Lower leg skin (tissue), 4 donors: ENCODE results near the gene PCGF1. TPM values are rescaled to one million over a fixed set of nuclear protein-coding genes. Genes with fewer than 3 reads are reported as not detected.

Source experiments
- DNase-seq, 2 donors: peaks; one replicate each; pipeline ENCODE4 v3.0.0-alpha.2; 2019; ENCODE audit warnings: low spot score in 2 of 2
- H3K4me3 ChIP-seq: fragments of 200-600 bp; sonication (generic); 2 replicates; pipeline ENCODE4 v1.5.1; 2017; ENCODE audit warnings: mild to moderate bottlenecking, low read depth; ENCODE audit not compliant: poor library complexity, severe bottlenecking
- POLR2A ChIP-seq, 2 donors: fragments of 450-650 bp; IDR thresholded peaks; one replicate each; pipeline ENCODE4 v1.6.1; 2016 to 2017; ENCODE audit warnings: antibody characterized with exemption in 2 of 2, mild to moderate bottlenecking in 1 of 2, moderate library complexity in 1 of 2
- WGBS, 2 donors: methylation state at CpG; one replicate each; pipeline ENCODE4 v1.1.5; 2018; 5-methylcytosine and 5-hydroxymethylcytosine counted together
- intact Hi-C: fragments of 100-400 bp; cut with DNase I; formaldehyde crosslinking; loops from one replicate; pipeline ENCODE4 v1.15.0; 2023; ENCODE audit warnings: low total_unique reads
- total RNA-seq, 4 donors: library from RNA; depleted of rRNA; stranded (reverse); fragments of >200 nt; gene quantifications; one replicate each; pipeline ENCODE4 v1.1.0, GENCODE V29; 2016
- TF ChIP-seq, protein P1 (sequence below), 3 donors: fragments of 450-650 bp; IDR thresholded peaks; one replicate each; pipeline ENCODE4 v1.5.1; 2016; ENCODE audit warnings: antibody characterized with exemption in 3 of 3, mild to moderate bottlenecking in 3 of 3, moderate library complexity in 2 of 3

The PCGF1 gene
- total RNA-seq, 4 donors from 2014 or later, result 13.3 to 38.4 (median 24.1) TPM

DNA sequence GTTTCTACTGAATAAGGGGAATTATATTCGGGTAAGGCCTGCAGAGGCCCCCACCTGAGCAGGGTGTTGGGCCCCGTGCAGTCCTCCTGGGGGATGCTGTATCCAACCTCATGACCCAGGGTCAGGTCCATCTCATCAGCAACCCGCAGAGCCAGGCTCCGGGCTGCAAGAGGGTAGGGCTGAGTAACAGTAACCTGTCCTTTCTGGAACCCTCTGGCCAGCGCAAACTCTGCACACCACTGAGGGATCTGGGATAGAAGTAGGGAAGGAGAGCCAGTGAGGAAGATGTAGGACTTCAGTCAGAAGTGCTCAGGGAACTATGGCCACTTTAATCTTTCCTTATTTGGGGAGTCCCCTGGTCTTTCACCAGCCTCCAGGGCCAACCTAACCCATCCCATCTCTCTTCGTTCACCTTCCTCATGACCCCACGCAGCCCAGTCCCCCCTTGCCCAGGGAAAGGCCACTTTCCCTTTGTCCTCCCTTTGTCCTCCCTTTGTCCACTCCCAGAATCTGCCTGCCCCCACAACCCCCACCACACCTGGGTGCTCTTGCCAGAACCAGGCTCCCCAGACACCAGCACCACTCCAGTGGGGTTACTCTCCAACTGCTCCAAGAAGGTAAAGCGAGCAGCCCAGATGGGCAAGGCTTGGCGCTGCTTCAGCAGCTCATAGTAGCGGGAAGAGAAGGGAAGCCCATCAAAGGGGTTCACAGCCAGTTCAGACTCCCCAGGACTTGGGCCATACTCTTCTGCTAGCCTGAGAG, 17.6 kb upstream of the PCGF1 start:
- WGBS, 2 donors, result 88 to 91% methylated on average over 10 of the region's 10 CpGs
- peak in 1 of 2 donors; percentile 77 for DNase-seq

DNA sequence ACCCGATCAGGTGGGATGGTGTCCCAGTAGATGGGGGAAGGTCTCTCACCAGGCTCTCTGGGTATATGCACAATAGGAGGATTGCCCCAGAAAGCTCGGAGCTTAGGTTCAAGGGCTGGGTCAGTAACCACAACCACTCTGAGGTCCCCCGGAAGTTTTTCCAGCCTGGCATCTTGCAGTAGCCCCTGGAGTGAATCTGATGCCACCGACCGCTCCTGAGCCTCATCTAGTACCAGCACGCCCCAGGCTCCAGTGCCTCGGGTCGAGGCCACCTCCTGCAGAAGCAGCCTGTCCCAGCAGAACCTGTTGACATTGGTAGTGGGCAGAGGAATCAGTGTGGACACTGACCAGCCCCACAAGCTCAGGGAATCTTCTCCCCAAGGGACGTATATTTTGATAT, 16.5 kb upstream of the PCGF1 start:
- 69 to 87% methylated on average over 9 of the region's 9 CpGs for WGBS, 2 donors
- TF ChIP-seq, protein P1, sequence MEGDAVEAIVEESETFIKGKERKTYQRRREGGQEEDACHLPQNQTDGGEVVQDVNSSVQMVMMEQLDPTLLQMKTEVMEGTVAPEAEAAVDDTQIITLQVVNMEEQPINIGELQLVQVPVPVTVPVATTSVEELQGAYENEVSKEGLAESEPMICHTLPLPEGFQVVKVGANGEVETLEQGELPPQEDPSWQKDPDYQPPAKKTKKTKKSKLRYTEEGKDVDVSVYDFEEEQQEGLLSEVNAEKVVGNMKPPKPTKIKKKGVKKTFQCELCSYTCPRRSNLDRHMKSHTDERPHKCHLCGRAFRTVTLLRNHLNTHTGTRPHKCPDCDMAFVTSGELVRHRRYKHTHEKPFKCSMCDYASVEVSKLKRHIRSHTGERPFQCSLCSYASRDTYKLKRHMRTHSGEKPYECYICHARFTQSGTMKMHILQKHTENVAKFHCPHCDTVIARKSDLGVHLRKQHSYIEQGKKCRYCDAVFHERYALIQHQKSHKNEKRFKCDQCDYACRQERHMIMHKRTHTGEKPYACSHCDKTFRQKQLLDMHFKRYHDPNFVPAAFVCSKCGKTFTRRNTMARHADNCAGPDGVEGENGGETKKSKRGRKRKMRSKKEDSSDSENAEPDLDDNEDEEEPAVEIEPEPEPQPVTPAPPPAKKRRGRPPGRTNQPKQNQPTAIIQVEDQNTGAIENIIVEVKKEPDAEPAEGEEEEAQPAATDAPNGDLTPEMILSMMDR (IDR thresholded peaks at IDR 0.05), result no peak
- no peak for TF ChIP-seq POLR2A (IDR thresholded peaks at IDR 0.05)
- intact Hi-C loops, result no loop called here
- peak in 1 of 2 donors; percentile 66 for DNase-seq
- H3K4me3 ChIP-seq, result no peak overlapping the region

More for the DNA sequence above, 17.6 kb upstream of the PCGF1 start:
- TF ChIP-seq POLR2A (IDR thresholded peaks at IDR 0.05), result no peak
- TF ChIP-seq, protein P1 (IDR thresholded peaks at IDR 0.05), result no peak
- H3K4me3 ChIP-seq, result no peak overlapping the region
- intact Hi-C loops, result no loop called here

DNA sequence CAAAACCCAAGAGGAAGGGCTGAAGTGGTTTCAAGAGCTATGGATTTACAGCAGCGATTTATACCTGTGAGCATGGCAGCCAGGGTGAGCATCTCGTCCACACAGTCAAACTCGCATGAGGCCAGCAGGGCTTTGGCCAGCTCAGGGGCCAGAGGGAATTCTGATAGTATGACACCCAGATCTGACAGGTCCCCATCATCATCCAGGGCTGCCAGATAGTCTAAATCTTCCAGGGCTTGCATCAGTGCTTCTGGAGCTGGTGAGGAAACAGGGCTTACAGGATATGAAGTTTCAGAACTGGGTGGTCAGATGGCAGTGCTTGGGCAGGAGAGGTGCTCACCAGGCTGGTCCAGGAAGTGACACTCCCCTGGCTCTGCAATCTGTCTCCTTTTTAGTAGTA, 15.0 kb upstream of the PCGF1 start:
- WGBS, 2 donors, result 72 to 83% methylated on average over 3 of the region's 3 CpGs
- no peak for TF ChIP-seq POLR2A (IDR thresholded peaks at IDR 0.05)
- DNase-seq, result no peak
- intact Hi-C loops, result no loop called here
- no peak overlapping the region for H3K4me3 ChIP-seq

DNA sequence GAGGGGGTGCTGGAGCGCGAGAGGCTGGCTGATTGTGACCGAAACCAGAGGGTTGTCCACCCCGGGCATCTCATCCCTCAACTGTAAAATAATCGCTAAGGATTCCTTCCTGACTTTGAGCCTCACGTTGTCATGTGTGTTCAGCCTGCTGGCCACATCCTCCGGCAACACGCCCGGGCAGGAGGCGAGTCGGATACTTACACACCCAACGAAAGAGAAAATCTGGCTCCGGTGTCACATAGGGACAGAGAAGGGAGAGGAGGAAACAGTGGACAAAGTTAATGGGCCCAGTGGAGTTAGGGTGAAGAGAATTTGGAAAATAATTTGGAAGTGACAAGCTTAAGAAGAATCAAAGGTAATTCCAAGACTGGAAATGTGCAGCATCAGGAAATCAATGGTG, 9.2 kb upstream of the PCGF1 start:
- DNase-seq, result no peak
- no peak overlapping the region for H3K4me3 ChIP-seq
- TF ChIP-seq, protein P1 (IDR thresholded peaks at IDR 0.05), result no peak
- TF ChIP-seq POLR2A (IDR thresholded peaks at IDR 0.05), result no peak
- WGBS, 2 donors, result 50 to 52% methylated on average over 13 of the region's 13 CpGs
- intact Hi-C loops, result no loop called here

DNA sequence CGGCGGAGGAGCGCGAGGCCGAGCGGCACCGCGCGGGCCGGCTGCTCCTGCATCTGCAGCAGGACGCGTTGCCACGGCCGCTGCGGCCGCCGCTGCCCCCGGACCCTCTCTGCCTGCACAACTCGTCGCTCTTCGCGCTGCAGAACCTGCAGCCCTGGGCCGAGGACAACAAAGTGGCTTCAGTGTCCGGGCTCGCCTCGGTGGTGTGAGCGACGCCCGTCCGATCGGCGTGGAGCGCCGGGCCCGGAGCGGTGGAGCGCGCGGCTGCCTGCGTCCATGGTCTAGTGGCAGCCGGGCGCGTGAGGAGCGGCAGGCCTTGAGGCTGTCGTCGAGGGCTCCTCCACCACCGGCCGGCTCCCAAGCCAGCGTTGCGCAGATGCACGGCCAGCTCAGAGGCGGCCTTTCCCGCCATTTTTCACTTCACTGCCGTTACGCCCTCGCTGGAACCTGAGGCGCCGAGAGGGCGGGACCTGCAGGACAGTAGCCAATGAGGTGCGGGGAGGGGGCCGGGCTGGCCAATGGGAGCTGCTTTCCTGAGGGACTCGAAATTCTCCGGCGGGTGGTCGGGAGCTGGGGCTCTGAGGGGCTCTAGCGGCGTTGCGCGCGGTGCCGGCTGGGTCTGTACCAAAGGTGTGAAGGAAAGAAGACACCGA, 8.6 kb upstream of the PCGF1 start:
- no peak for DNase-seq
- 4 to 10% methylated on average over 17 to 31 of the region's 72 CpGs for WGBS, 2 donors

More for the DNA sequence above, 8.6 kb upstream of the PCGF1 start:
- intact Hi-C loops, result no loop called here
- H3K4me3 ChIP-seq, result peak overlapping the region; percentile 1
- TF ChIP-seq POLR2A (IDR thresholded peaks at IDR 0.05), result no peak
- TF ChIP-seq, protein P1 (IDR thresholded peaks at IDR 0.05), result no peak
